GM23338 (cell line): ENCODE measurements around the gene ITPR3. TPM values are rescaled to one million over a fixed set of nuclear protein-coding genes. Genes with fewer than 3 reads are reported as not detected.

Experiments used
- ATAC-seq: fragments of 200-7000 bp; cut with Tn5 transposase; 3 replicates; pipeline ENCODE4 v1.9.1; 2020
- DNase-seq: peaks from one replicate; pipeline ENCODE4 v3.0.0-alpha.2; 2015; ENCODE audit warnings: low spot score
- H2AFZ ChIP-seq: fragments of 200-600 bp; sonication (generic); 2 replicates; pipeline ENCODE4 v1.8.0; 2016; ENCODE audit warnings: antibody characterized with exemption, mild to moderate bottlenecking, moderate library complexity
- H3F3A ChIP-seq: fragments of 200-600 bp; sonication (generic); replicated peaks from 2 replicates; pipeline ENCODE4 v1.8.0; 2017; ENCODE audit warnings: antibody characterized with exemption, mixed run types, low read depth
- H3K27ac ChIP-seq: fragments of 200-600 bp; sonication (generic); 2 replicates; pipeline ENCODE4 v1.6.1; 2016; ENCODE audit warnings: low read depth
- H3K27me3 ChIP-seq: fragments of 200-600 bp; sonication (generic); 2 replicates; pipeline ENCODE4 v1.8.0; 2016; ENCODE audit warnings: mild to moderate bottlenecking, mixed run types, moderate library complexity; ENCODE audit not compliant: insufficient read depth
- H3K36me3 ChIP-seq: fragments of 200-600 bp; sonication (generic); 2 replicates; pipeline ENCODE4 v1.8.0; 2016; ENCODE audit warnings: mild to moderate bottlenecking; ENCODE audit not compliant: insufficient read depth
- H3K4me1 ChIP-seq: fragments of 200-600 bp; sonication (generic); 2 replicates; pipeline ENCODE4 v1.8.0; 2016; ENCODE audit warnings: mild to moderate bottlenecking, moderate library complexity; ENCODE audit not compliant: insufficient read depth
- H3K4me2 ChIP-seq: fragments of 200-600 bp; sonication (generic); 2 replicates; pipeline ENCODE4 v1.7.1; 2017; ENCODE audit warnings: mixed run types
- H3K4me3 ChIP-seq: fragments of 200-600 bp; sonication (generic); 2 replicates; pipeline ENCODE4 v1.6.1; 2016; ENCODE audit warnings: mixed run types
- H3K79me2 ChIP-seq: fragments of 200-600 bp; sonication (generic); replicated peaks from 2 replicates; pipeline ENCODE4 v1.8.0; 2017; ENCODE audit warnings: mild to moderate bottlenecking; ENCODE audit not compliant: insufficient read depth
- H3K9me2 ChIP-seq: fragments of 200-600 bp; sonication (generic); 2 replicates; pipeline ENCODE4 v1.8.0; 2017; ENCODE audit not compliant: insufficient read depth
- H4K20me1 ChIP-seq: fragments of 200-600 bp; sonication (generic); replicated peaks from 2 replicates; pipeline ENCODE4 v1.8.0; 2017; ENCODE audit warnings: mild to moderate bottlenecking; ENCODE audit not compliant: insufficient read depth
- H3K27ac Mint-ChIP-seq: 2 replicates; pipeline ENCODE4 v1.8.0; 2020; ENCODE audit warnings: inconsistent platforms, mild to moderate bottlenecking, moderate library complexity, mixed read lengths
- H3K27me3 Mint-ChIP-seq: 3 replicates; pipeline ENCODE4 v1.8.0; 2022; ENCODE audit warnings: low read depth, mild to moderate bottlenecking, moderate library complexity, mixed read lengths, inconsistent platforms; ENCODE audit not compliant: insufficient read depth, poor library complexity
- H3K36me3 Mint-ChIP-seq: 3 replicates; pipeline ENCODE4 v1.8.0; 2021; ENCODE audit warnings: low read depth, mild to moderate bottlenecking, inconsistent platforms, moderate library complexity, mixed read lengths
- H3K4me1 Mint-ChIP-seq: 3 replicates; pipeline ENCODE4 v1.8.0; 2020; ENCODE audit warnings: mild to moderate bottlenecking, inconsistent platforms, mixed read lengths
- H3K4me3 Mint-ChIP-seq: 3 replicates; pipeline ENCODE4 v1.8.0; 2021; ENCODE audit warnings: moderate library complexity, mild to moderate bottlenecking, inconsistent platforms, mixed read lengths
- H3K9me3 Mint-ChIP-seq: 3 replicates; pipeline ENCODE4 v1.8.0; 2020; ENCODE audit warnings: moderate library complexity, mild to moderate bottlenecking, inconsistent platforms, mixed read lengths
- CREB1 ChIP-seq: fragments of 250-450 bp; sonication (Bioruptor Pico); IDR thresholded peaks from 2 replicates; pipeline ENCODE4 v1.5.0; 2020; ENCODE audit warnings: low read depth, mild to moderate bottlenecking, moderate library complexity
- ETS1 ChIP-seq: IDR thresholded peaks from 2 replicates; pipeline ENCODE4 v1.6.1; 2016; ENCODE audit warnings: antibody characterized with exemption
- EZH2 ChIP-seq: fragments of 200-600 bp; sonication (generic); IDR thresholded peaks from one replicate; pipeline ENCODE4 v1.8.0; 2017; ENCODE audit warnings: antibody characterized with exemption, mild to moderate bottlenecking, low read depth; ENCODE audit not compliant: unreplicated experiment
- EZH2phosphoT487 ChIP-seq: fragments of 200-600 bp; sonication (generic); IDR thresholded peaks from one replicate; pipeline ENCODE4 v1.8.1; 2018; ENCODE audit warnings: antibody characterized with exemption; ENCODE audit not compliant: unreplicated experiment
- JUNB ChIP-seq: IDR thresholded peaks from one replicate; pipeline ENCODE4 v1.6.1; 2016; ENCODE audit warnings: antibody characterized with exemption; ENCODE audit not compliant: unreplicated experiment
- NANOG ChIP-seq: IDR thresholded peaks from 2 replicates; pipeline ENCODE4 v1.6.1; 2016; ENCODE audit warnings: antibody characterized with exemption, borderline replicate concordance
- POLR2AphosphoS5 ChIP-seq: IDR thresholded peaks from 2 replicates; pipeline ENCODE4 v1.6.1; 2016; ENCODE audit warnings: antibody characterized with exemption, low read depth
- STAT1 ChIP-seq: IDR thresholded peaks from one replicate; pipeline ENCODE4 v1.6.1; 2016; ENCODE audit warnings: antibody characterized with exemption; ENCODE audit not compliant: unreplicated experiment
- ZNF114 ChIP-seq: fragments of 250-450 bp; sonication (Bioruptor Pico); IDR thresholded peaks from 2 replicates; pipeline ENCODE4 v1.5.0; 2020; ENCODE audit warnings: mild to moderate bottlenecking, moderate library complexity
- ZNF331 ChIP-seq: fragments of 250-450 bp; sonication (Bioruptor Pico); IDR thresholded peaks from 2 replicates; pipeline ENCODE4 v1.5.0; 2020; ENCODE audit warnings: low read depth, mild to moderate bottlenecking, moderate library complexity
- ZNF462 ChIP-seq: fragments of 250-450 bp; sonication (Bioruptor Pico); IDR thresholded peaks from 2 replicates; pipeline ENCODE4 v1.5.0; 2020; ENCODE audit warnings: mild to moderate bottlenecking, moderate library complexity
- polyA plus RNA-seq: library from polyadenylated mRNA; unstranded; fragments of >200 nt; fragmentation: Nextera tagmentation; extraction: Ambion mirVana; gene quantifications from 2 replicates; pipeline ENCODE4 v1.2.1, GENCODE V29; 2016
- total RNA-seq: library from RNA; depleted of rRNA; stranded (reverse); fragments of >200 nt; shearing (Covaris generic); gene quantifications from 2 replicates; pipeline ENCODE4 v1.2.3, GENCODE V29; 2014
- TF ChIP-seq, protein P1 (sequence below): IDR thresholded peaks from one replicate; pipeline ENCODE4 v1.6.1; 2018; ENCODE audit warnings: antibody characterized with exemption; ENCODE audit not compliant: unreplicated experiment
- TF ChIP-seq, protein P2 (sequence below), 2 experiments: fragments of 200-600 bp in 1 of 2; sonication (generic) in 1 of 2; conservative IDR thresholded peaks; 2 replicates each; pipeline versions ENCODE4 v1.5.1 to v1.6.1; 2016 to 2017; ENCODE audit warnings: antibody characterized with exemption in 2 of 2, low read depth in 2 of 2, mild to moderate bottlenecking in 2 of 2, moderate library complexity in 1 of 2

Gene ITPR3
- total and polyA plus RNA-seq, 2 experiments from 2014 or later = 7.3 to 31.9 TPM

DNA sequence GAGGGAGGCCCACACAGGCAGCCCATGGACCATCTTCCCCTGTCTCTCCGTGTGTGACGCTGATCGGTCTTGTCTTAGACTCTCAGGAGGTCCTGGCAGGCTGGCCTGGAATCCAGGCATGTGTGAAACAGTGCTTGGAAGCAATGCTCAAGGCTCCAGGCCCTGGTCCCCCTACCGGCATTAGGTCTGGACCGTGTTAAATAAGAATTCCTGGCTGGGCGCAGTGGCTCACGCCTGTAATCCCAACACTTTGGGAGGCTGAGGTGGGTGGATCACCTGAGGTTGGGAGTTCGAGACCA, 112.5 kb downstream of the ITPR3 start:
- H3K27me3 ChIP-seq = no peaks in the 10 kb centered on the region
- H3K4me1 Mint-ChIP-seq = no peaks in the 10 kb centered on the region
- TF ChIP-seq JUNB = no peak
- no peak for TF ChIP-seq STAT1
- TF ChIP-seq ZNF331 (CRISPR knock-in tag) = no peak
- no peak for TF ChIP-seq EZH2phosphoT487
- TF ChIP-seq ZNF462 (CRISPR knock-in tag) = no peak
- TF ChIP-seq NANOG = no peak
- TF ChIP-seq, protein P1, sequence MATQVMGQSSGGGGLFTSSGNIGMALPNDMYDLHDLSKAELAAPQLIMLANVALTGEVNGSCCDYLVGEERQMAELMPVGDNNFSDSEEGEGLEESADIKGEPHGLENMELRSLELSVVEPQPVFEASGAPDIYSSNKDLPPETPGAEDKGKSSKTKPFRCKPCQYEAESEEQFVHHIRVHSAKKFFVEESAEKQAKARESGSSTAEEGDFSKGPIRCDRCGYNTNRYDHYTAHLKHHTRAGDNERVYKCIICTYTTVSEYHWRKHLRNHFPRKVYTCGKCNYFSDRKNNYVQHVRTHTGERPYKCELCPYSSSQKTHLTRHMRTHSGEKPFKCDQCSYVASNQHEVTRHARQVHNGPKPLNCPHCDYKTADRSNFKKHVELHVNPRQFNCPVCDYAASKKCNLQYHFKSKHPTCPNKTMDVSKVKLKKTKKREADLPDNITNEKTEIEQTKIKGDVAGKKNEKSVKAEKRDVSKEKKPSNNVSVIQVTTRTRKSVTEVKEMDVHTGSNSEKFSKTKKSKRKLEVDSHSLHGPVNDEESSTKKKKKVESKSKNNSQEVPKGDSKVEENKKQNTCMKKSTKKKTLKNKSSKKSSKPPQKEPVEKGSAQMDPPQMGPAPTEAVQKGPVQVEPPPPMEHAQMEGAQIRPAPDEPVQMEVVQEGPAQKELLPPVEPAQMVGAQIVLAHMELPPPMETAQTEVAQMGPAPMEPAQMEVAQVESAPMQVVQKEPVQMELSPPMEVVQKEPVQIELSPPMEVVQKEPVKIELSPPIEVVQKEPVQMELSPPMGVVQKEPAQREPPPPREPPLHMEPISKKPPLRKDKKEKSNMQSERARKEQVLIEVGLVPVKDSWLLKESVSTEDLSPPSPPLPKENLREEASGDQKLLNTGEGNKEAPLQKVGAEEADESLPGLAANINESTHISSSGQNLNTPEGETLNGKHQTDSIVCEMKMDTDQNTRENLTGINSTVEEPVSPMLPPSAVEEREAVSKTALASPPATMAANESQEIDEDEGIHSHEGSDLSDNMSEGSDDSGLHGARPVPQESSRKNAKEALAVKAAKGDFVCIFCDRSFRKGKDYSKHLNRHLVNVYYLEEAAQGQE = no peak
- TF ChIP-seq ZNF114 = no peak
- TF ChIP-seq POLR2AphosphoS5 = no peak
- no peak for TF ChIP-seq CREB1 (CRISPR knock-in tag)
- TF ChIP-seq ETS1 = no peak
- no peak for TF ChIP-seq EZH2
- TF ChIP-seq, protein P2, sequence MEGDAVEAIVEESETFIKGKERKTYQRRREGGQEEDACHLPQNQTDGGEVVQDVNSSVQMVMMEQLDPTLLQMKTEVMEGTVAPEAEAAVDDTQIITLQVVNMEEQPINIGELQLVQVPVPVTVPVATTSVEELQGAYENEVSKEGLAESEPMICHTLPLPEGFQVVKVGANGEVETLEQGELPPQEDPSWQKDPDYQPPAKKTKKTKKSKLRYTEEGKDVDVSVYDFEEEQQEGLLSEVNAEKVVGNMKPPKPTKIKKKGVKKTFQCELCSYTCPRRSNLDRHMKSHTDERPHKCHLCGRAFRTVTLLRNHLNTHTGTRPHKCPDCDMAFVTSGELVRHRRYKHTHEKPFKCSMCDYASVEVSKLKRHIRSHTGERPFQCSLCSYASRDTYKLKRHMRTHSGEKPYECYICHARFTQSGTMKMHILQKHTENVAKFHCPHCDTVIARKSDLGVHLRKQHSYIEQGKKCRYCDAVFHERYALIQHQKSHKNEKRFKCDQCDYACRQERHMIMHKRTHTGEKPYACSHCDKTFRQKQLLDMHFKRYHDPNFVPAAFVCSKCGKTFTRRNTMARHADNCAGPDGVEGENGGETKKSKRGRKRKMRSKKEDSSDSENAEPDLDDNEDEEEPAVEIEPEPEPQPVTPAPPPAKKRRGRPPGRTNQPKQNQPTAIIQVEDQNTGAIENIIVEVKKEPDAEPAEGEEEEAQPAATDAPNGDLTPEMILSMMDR (conservative IDR thresholded peaks at IDR 0.05; ENCODE audit: low read depth in 2 of 2) = no peak
- H3K4me3 ChIP-seq = no peak overlapping the region
- no peaks in the 10 kb centered on the region for H3K79me2 ChIP-seq
- no peak for DNase-seq
- no peak for ATAC-seq
- no peak overlapping the region for H2AFZ ChIP-seq
- H3K4me1 ChIP-seq = no peaks in the 10 kb centered on the region
- no peaks in the 10 kb centered on the region for H3F3A ChIP-seq
- no peaks in the 10 kb centered on the region for H3K9me2 ChIP-seq
- no peak overlapping the region for H3K27ac Mint-ChIP-seq
- no peaks in the 10 kb centered on the region for H4K20me1 ChIP-seq
- H3K27me3 Mint-ChIP-seq = peaks cover 9% of the 10 kb centered on the region
- H3K36me3 ChIP-seq = no peaks in the 10 kb centered on the region; the same call in 1 of the 2 replicates
- H3K4me2 ChIP-seq = no peak overlapping the region
- H3K27ac ChIP-seq = no peak overlapping the region
- no peaks in the 10 kb centered on the region for H3K9me3 Mint-ChIP-seq
- no peaks in the 10 kb centered on the region for H3K36me3 Mint-ChIP-seq
- H3K4me3 Mint-ChIP-seq = no peak overlapping the region
